Raji (cell line): Measurements from ENCODE around the gene ERP44.

Source experiments
- POLR2A ChIP-seq: IDR thresholded peaks from 2 replicates; pipeline ENCODE4 v1.6.1; 2011; ENCODE audit warnings: low read depth, low read length, control low read depth; ENCODE audit not compliant: insufficient read depth

Gene ERP44

GRCh38 chr9:99977033-99977792 lies 121.6 kb downstream of the ERP44 start:
- no peak for TF ChIP-seq POLR2A

GRCh38 chr9:99973455-99973854 lies 125.3 kb downstream of the ERP44 start:
- TF ChIP-seq POLR2A, result no peak

- no peak for TF ChIP-seq POLR2A
Measured at GRCh38 chr9:99971410-99971809, 127.4 kb downstream of the ERP44 start.

- TF ChIP-seq POLR2A, result no peak
Measured at GRCh38 chr9:99970481-99970880, 128.3 kb downstream of the ERP44 start.

- no peak for TF ChIP-seq POLR2A
Measured at GRCh38 chr9:99967457-99967856, 131.3 kb downstream of the ERP44 start.

- no peak for TF ChIP-seq POLR2A
Measured at GRCh38 chr9:99966716-99967115, 132.1 kb downstream of the ERP44 start.

- no peak for TF ChIP-seq POLR2A
Measured at GRCh38 chr9:99966001-99966400, 132.8 kb downstream of the ERP44 start.

GRCh38 chr9:99964336-99964735 lies 134.5 kb downstream of the ERP44 start:
- TF ChIP-seq POLR2A, result no peak

GRCh38 chr9:99962680-99963261 lies 136.0 kb downstream of the ERP44 start:
- TF ChIP-seq POLR2A, result no peak

- TF ChIP-seq POLR2A, result no peak
Measured at GRCh38 chr9:99955606-99956005, 143.2 kb downstream of the ERP44 start.

GRCh38 chr9:99954819-99955218 lies 144.0 kb downstream of the ERP44 start:
- no peak for TF ChIP-seq POLR2A

GRCh38 chr9:99953861-99954507 lies 144.8 kb downstream of the ERP44 start:
- no peak for TF ChIP-seq POLR2A

- TF ChIP-seq POLR2A, result no peak
Measured at GRCh38 chr9:99948896-99949295, 149.9 kb downstream of the ERP44 start.

GRCh38 chr9:99948482-99948881 lies 150.3 kb downstream of the ERP44 start:
- TF ChIP-seq POLR2A, result no peak

- no peak for TF ChIP-seq POLR2A
Measured at GRCh38 chr9:99947395-99947794, 151.4 kb downstream of the ERP44 start.

GRCh38 chr9:99936947-99937587 lies 161.7 kb downstream of the ERP44 start:
- no peak for TF ChIP-seq POLR2A

- no peak for TF ChIP-seq POLR2A
Measured at GRCh38 chr9:99931155-99931840, 167.5 kb downstream of the ERP44 start.
